ENCODE results near the gene HNRNPA3. TPM values are rescaled to one million over a fixed set of nuclear protein-coding genes. Genes with fewer than 3 reads are reported as not detected.
A peak's percentile ranks its signal among the peaks of the same experiment; 100 is the strongest.
"Not testable (repeated sequence)": the region's sequence is repeated elsewhere in the genome, so short reads cannot be mapped to it uniquely, and the experiment has no call there.

Gene HNRNPA3
- total RNA-seq, 2 donors from 2014 or later: 107 to 177 TPM

- intact Hi-C loops (cut with DNase I, micrococcal nuclease); DNase-seq; ATAC-seq: not testable (repeated sequence)
Observed at GRCh38 chr2:177186038-177186437, 26.6 kb upstream of the HNRNPA3 start.

GRCh38 chr2:177187631-177188312 lies 24.8 kb upstream of the HNRNPA3 start:
- ATAC-seq (peak; percentile 99), DNase-seq (peak in 1 of 2 donors; percentile 49)
- intact Hi-C loops (cut with DNase I, micrococcal nuclease): no loop called here

GRCh38 chr2:177188482-177189469 lies 23.8 kb upstream of the HNRNPA3 start:
- intact Hi-C loops (cut with DNase I, micrococcal nuclease): no loop called here
- DNase-seq (no peak), ATAC-seq (peak; percentile 21)

GRCh38 chr2:177190941-177191340 lies 21.7 kb upstream of the HNRNPA3 start:
- ATAC-seq: no peak
- intact Hi-C loops (cut with DNase I, micrococcal nuclease): no loop called here
- DNase-seq: no peak

GRCh38 chr2:177192788-177193187 lies 19.8 kb upstream of the HNRNPA3 start:
- ATAC-seq (no peak), DNase-seq (no peak)
- intact Hi-C loops (cut with DNase I, micrococcal nuclease): no loop called here

GRCh38 chr2:177193240-177193639 lies 19.4 kb upstream of the HNRNPA3 start:
- ATAC-seq (no peak), DNase-seq (no peak)
- intact Hi-C loops (cut with DNase I, micrococcal nuclease): no loop called here

GRCh38 chr2:177195194-177195593 lies 17.4 kb upstream of the HNRNPA3 start:
- intact Hi-C loops (cut with DNase I, micrococcal nuclease): no loop called here
- no peak for ATAC-seq
- no peak for DNase-seq

GRCh38 chr2:177200419-177200818 lies 12.2 kb upstream of the HNRNPA3 start:
- DNase-seq; intact Hi-C loops (cut with DNase I, micrococcal nuclease); ATAC-seq: not testable (repeated sequence)

- DNase-seq (no peak), ATAC-seq (no peak)
- intact Hi-C loops (cut with DNase I, micrococcal nuclease): no loop called here
Observed at GRCh38 chr2:177201919-177202346, 10.7 kb upstream of the HNRNPA3 start.

GRCh38 chr2:177204417-177204816 lies 8.2 kb upstream of the HNRNPA3 start:
- ATAC-seq (no peak), DNase-seq (no peak)
- intact Hi-C loops (cut with DNase I, micrococcal nuclease): no loop called here

GRCh38 chr2:177207101-177207500 lies 5.5 kb upstream of the HNRNPA3 start:
- ATAC-seq: no peak
- intact Hi-C loops (cut with DNase I, micrococcal nuclease): no loop called here
- DNase-seq: no peak

- DNase-seq (no peak), ATAC-seq (no peak)
- intact Hi-C loops (cut with DNase I, micrococcal nuclease): loop anchor here in 1 of 2 donors (10.0 kb wide), 1 partner anchor 54 kb away; the partner anchor contains the start of gene NFE2L2
Observed at GRCh38 chr2:177211169-177211568, 1.4 kb upstream of the HNRNPA3 start.

GRCh38 chr2:177211576-177212105 lies 953 bp upstream of the HNRNPA3 start:
- ATAC-seq (no peak), DNase-seq (no peak)
- intact Hi-C loops (cut with DNase I, micrococcal nuclease): loop anchor here in 1 of 2 donors (10.0 kb wide), 1 partner anchor 53 kb away; the partner anchor contains the start of gene NFE2L2

- DNase-seq (peak; percentile 95 to 97), ATAC-seq (peak; percentile 80)
- intact Hi-C loops (cut with DNase I, micrococcal nuclease): loop anchor here in 1 of 2 donors (10.0 kb wide), 1 partner anchor 52 kb away; the partner anchor contains the start of gene NFE2L2
Observed at GRCh38 chr2:177212891-177213856, 580 bp downstream of the HNRNPA3 start.

GRCh38 chr2:177217247-177217843 lies 4.8 kb downstream of the HNRNPA3 start:
- intact Hi-C loops (cut with DNase I, micrococcal nuclease): loop anchor here in 1 of 2 donors (10.0 kb wide), 1 partner anchor 47 kb away; the partner anchor contains the start of gene NFE2L2
- ATAC-seq (no peak), DNase-seq (no peak)

GRCh38 chr2:177219787-177220186 lies 7.2 kb downstream of the HNRNPA3 start:
- ATAC-seq, DNase-seq: not testable (repeated sequence)
- intact Hi-C loops (cut with DNase I, micrococcal nuclease): loop anchor here in 1 of 2 donors (10.0 kb wide), 1 partner anchor 45 kb away; the partner anchor contains the start of gene NFE2L2

GRCh38 chr2:177221534-177221933 lies 8.9 kb downstream of the HNRNPA3 start:
- DNase-seq (no peak), ATAC-seq (no peak)
- intact Hi-C loops (cut with DNase I, micrococcal nuclease): no loop called here

GRCh38 chr2:177221970-177222369 lies 9.4 kb downstream of the HNRNPA3 start:
- intact Hi-C loops (cut with DNase I, micrococcal nuclease): no loop called here
- no peak for DNase-seq
- ATAC-seq: no peak

Measured in left colon (tissue), 2 donors.